Gastrocnemius medialis (tissue), 4 donors: ENCODE measurements around the gene MAFB.

Experiments
- POLR2A ChIP-seq, 2 donors: fragments of 450-650 bp; IDR thresholded peaks; one replicate each; pipeline ENCODE4 v1.6.1; 2017; ENCODE audit warnings: antibody characterized with exemption in 2 of 2, mild to moderate bottlenecking in 2 of 2, moderate library complexity in 2 of 2
- TF ChIP-seq, protein P1 (sequence below), 5 experiments: fragments of 450-650 bp in 3 of 5; fragments of 200-600 bp in 2 of 5; sonication (generic) in 2 of 5; IDR thresholded peaks in 4 of 5; conservative IDR thresholded peaks in 1 of 5; 1 replicate in 4 of 5; 2 replicates in 1 of 5; pipeline ENCODE4 v1.5.1; 2016 to 2019; ENCODE audit warnings: antibody characterized with exemption in 5 of 5, mild to moderate bottlenecking in 3 of 5, moderate library complexity in 3 of 5

DNA sequence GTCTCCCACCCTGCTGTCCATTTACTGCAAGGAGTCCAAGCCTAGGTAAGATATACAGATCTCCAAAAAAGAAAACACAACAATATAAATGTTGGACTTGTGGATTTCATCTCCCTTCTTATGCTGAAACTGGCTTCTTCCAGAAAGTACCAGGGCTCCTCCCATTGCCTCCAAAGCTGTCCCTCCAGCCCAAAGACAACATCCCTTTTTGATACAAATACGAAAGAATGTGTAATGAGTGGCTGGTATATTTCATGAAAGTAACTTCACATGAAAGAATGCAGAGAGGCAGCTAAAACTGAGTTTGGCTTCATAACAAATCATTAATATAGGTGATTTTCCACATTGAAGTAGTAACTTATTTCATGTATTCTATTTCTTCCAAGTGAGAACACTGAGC lies 7.9 kb downstream of the MAFB start:
- no peak for TF ChIP-seq POLR2A (IDR thresholded peaks at IDR 0.05)
- TF ChIP-seq, protein P1, sequence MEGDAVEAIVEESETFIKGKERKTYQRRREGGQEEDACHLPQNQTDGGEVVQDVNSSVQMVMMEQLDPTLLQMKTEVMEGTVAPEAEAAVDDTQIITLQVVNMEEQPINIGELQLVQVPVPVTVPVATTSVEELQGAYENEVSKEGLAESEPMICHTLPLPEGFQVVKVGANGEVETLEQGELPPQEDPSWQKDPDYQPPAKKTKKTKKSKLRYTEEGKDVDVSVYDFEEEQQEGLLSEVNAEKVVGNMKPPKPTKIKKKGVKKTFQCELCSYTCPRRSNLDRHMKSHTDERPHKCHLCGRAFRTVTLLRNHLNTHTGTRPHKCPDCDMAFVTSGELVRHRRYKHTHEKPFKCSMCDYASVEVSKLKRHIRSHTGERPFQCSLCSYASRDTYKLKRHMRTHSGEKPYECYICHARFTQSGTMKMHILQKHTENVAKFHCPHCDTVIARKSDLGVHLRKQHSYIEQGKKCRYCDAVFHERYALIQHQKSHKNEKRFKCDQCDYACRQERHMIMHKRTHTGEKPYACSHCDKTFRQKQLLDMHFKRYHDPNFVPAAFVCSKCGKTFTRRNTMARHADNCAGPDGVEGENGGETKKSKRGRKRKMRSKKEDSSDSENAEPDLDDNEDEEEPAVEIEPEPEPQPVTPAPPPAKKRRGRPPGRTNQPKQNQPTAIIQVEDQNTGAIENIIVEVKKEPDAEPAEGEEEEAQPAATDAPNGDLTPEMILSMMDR (IDR thresholded peaks at IDR 0.05 in 4 of 5, conservative IDR thresholded peaks at IDR 0.05 in 1 of 5): no peak
